Measurements from ENCODE around the gene SEMA4D.

The SEMA4D gene

DNA sequence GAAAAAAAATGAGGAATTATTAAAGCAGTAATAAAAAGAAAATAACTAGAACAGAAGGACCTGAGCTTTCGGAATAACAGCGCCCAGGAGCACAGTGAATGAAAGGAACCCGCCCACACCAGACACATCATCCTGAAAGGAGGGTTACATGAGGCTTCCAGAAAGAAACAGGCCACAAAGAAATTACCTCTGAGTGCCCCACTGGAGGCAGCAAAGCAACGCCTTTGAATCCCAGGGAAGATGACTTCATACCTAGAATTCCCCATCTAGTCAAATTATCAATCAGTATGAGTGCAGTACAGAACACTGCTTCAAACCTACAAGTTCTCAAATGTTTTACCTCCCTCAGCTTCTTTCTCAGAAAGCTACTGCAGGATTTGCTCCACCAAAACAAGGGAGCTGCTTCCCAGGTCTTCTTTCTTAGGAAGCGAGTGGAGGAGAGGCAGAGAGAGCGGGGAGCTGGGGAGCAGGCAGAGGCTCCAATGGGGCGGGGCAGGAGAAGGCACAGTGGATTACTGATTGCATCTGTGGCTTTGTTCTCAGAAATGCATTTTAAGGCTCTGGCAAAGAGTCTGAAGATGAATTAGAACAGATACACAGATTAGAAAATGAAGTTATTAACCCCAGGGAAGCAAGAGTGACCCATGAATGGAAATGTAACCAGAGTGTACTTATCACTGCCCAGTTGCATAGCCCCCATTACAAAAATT, 87.1 kb downstream of the SEMA4D start:
- no peak overlapping the region for H3K4me3 ChIP-seq (ENCODE audit: low read depth, low read length)
- TF ChIP-seq CTCF (IDR thresholded peaks at IDR 0.05; ENCODE audit: low read depth, low read length), result no peak

GRCh38 chr9:89410022-89410421, 87.9 kb downstream of the SEMA4D start:
- no peak for TF ChIP-seq CTCF (IDR thresholded peaks at IDR 0.05; ENCODE audit: low read depth, low read length)
- H3K4me3 ChIP-seq (ENCODE audit: low read depth, low read length), result no peak overlapping the region

- TF ChIP-seq CTCF (IDR thresholded peaks at IDR 0.05; ENCODE audit: low read depth, low read length), result no peak
- no peak overlapping the region for H3K4me3 ChIP-seq (ENCODE audit: low read depth, low read length)
These were observed 88.4 kb downstream of the SEMA4D start for GRCh38 chr9:89409466-89409865.

GRCh38 chr9:89408628-89409101, 89.2 kb downstream of the SEMA4D start:
- no peak for TF ChIP-seq CTCF (IDR thresholded peaks at IDR 0.05; ENCODE audit: low read depth, low read length)
- no peak overlapping the region for H3K4me3 ChIP-seq (ENCODE audit: low read depth, low read length)

DNA sequence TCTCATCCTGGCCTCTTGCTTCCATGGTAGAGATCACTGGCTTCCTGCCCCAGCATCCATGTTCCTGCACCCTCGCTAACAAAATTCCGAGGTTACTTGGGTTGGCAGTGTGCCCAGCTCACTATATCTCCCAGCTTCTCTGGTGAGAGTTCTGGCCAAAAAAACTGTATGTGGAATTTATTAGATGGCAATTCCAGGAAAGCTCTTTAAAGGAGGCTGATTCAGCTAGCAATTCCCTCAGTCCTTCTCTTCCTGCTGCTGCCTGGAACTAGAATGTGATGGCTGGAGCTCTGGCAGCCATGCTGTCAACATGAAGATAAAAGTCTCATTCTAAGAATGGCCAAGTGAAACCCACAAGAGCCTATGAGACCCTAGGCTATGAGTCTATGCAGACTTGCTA, 90.8 kb downstream of the SEMA4D start:
- no peak for TF ChIP-seq CTCF (IDR thresholded peaks at IDR 0.05; ENCODE audit: low read depth, low read length)
- no peak overlapping the region for H3K4me3 ChIP-seq (ENCODE audit: low read depth, low read length)

DNA sequence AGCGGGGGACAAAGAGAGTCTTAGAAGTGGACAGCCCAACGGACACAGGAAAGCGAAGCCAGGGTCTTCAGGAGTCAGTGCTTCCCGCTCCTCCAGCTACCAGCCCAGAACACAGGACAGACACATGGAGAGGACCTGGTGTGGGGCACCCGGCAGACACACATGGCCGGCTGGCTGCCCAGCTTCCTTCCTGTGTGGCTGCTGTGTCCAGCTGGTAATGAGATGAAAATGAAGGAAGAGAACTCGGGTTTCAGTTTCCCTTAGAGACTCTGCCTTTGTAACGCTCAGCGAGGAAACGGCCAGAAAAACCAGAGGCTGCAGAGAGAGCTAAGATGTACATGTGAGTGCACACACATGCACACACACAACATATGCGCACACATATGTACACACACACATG, 92.1 kb downstream of the SEMA4D start:
- no peak overlapping the region for H3K4me3 ChIP-seq (ENCODE audit: low read depth, low read length)
- TF ChIP-seq CTCF (IDR thresholded peaks at IDR 0.05; ENCODE audit: low read depth, low read length), result no peak

DNA sequence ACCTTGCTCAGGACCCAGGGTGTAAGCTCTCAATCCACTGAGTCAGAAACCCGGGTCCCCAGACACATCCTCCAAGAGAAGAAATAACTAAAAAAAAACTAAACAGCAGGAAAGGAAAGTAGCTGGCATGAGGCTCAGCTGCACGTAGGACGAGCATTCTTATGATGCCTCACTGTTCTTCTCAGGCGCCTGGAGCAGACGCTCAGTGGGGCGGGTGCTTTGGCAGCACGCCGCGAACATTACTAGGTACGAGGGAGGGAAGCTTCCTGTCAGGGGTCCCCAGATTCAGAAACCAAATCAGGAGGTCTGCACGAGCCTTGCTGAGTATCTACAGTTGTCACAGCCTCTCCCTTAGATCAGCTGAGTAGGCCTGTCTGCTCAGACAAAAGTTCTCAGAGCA, 93.8 kb downstream of the SEMA4D start:
- no peak for TF ChIP-seq CTCF (IDR thresholded peaks at IDR 0.05; ENCODE audit: low read depth, low read length)
- no peak overlapping the region for H3K4me3 ChIP-seq (ENCODE audit: low read depth, low read length)

Data from WI38 (cell line).